ENCODE measurements around the gene ZNF736. TPM values are rescaled to one million over a fixed set of nuclear protein-coding genes. Genes with fewer than 3 reads are reported as not detected.

The ZNF736 gene
- total and polyA plus RNA-seq, 2 experiments from 2014 or later = 0.54 to 2.0 TPM

GRCh38 chr7:64300641-64301405 is 12.9 kb upstream of the ZNF736 start:
- no peak overlapping the region for H3K27ac ChIP-seq
- TF ChIP-seq CTCF (IDR thresholded peaks at IDR 0.05; ENCODE audit: low read depth, low read length) = no peak
- DNase-seq (ENCODE audit: low read depth in 1 of 2, low spot score in 1 of 2) = no peak
- H3K27me3 ChIP-seq = no peaks in the 10 kb centered on the region
- no peaks in the 10 kb centered on the region for H3K4me1 ChIP-seq (ENCODE audit: low read depth)
- no peaks in the 10 kb centered on the region for H3K9me3 ChIP-seq (ENCODE audit: low read depth)
- no peak overlapping the region for H3K4me3 ChIP-seq
- no peaks in the 10 kb centered on the region for H3K36me3 ChIP-seq

- Histone ChIP-seq H3K9me3 (ENCODE audit: low read depth) (no peaks in the 10 kb centered on the region), H3K27me3 (no peaks in the 10 kb centered on the region), H3K4me1 (ENCODE audit: low read depth) (no peaks in the 10 kb centered on the region), H3K27ac (no peak overlapping the region), H3K4me3 (peak overlapping the region; percentile 10), H3K36me3 (no peaks in the 10 kb centered on the region)
- peak; percentile 55 to 97 for DNase-seq (ENCODE audit: low read depth in 1 of 2, low spot score in 1 of 2)
- TF ChIP-seq CTCF (IDR thresholded peaks at IDR 0.05; ENCODE audit: low read depth, low read length) = no peak
Measured at GRCh38 chr7:64307254-64308015, 6.3 kb upstream of the ZNF736 start.

GRCh38 chr7:64308016-64308270 is 5.8 kb upstream of the ZNF736 start:
- Histone ChIP-seq H3K4me3 (peak overlapping the region; percentile 10), H3K27ac (no peak overlapping the region), H3K9me3 (ENCODE audit: low read depth) (no peaks in the 10 kb centered on the region), H3K27me3 (no peaks in the 10 kb centered on the region), H3K36me3 (no peaks in the 10 kb centered on the region), H3K4me1 (ENCODE audit: low read depth) (no peaks in the 10 kb centered on the region)
- no peak for DNase-seq (ENCODE audit: low read depth in 1 of 2, low spot score in 1 of 2)
- TF ChIP-seq CTCF (IDR thresholded peaks at IDR 0.05; ENCODE audit: low read depth, low read length) = no peak

GRCh38 chr7:64310426-64310825 is 3.3 kb upstream of the ZNF736 start:
- H3K9me3 ChIP-seq (ENCODE audit: low read depth) = no peaks in the 10 kb centered on the region
- H3K36me3 ChIP-seq = no peaks in the 10 kb centered on the region
- no peaks in the 10 kb centered on the region for H3K27me3 ChIP-seq
- no peak overlapping the region for H3K27ac ChIP-seq
- H3K4me1 ChIP-seq (ENCODE audit: low read depth) = no peaks in the 10 kb centered on the region
- no peak overlapping the region for H3K4me3 ChIP-seq
- TF ChIP-seq CTCF (IDR thresholded peaks at IDR 0.05; ENCODE audit: low read depth, low read length) = no peak
- DNase-seq (ENCODE audit: low read depth in 1 of 2, low spot score in 1 of 2) = no peak

GRCh38 chr7:64312826-64313225 is 935 bp upstream of the ZNF736 start:
- no peaks in the 10 kb centered on the region for H3K36me3 ChIP-seq
- TF ChIP-seq CTCF (IDR thresholded peaks at IDR 0.05; ENCODE audit: low read depth, low read length) = no peak

More at GRCh38 chr7:64312826-64313225, 935 bp upstream of the ZNF736 start:
- H3K4me1 ChIP-seq (ENCODE audit: low read depth) = no peaks in the 10 kb centered on the region
- DNase-seq (ENCODE audit: low read depth in 1 of 2, low spot score in 1 of 2) = no peak
- no peak overlapping the region for H3K27ac ChIP-seq
- H3K27me3 ChIP-seq = no peaks in the 10 kb centered on the region
- H3K9me3 ChIP-seq (ENCODE audit: low read depth) = no peaks in the 10 kb centered on the region
- H3K4me3 ChIP-seq = no peak overlapping the region
